HG03432 (cell line): Measurements from ENCODE around the gene SRP14.
"Not testable (repeated sequence)": the region's sequence is repeated elsewhere in the genome, so short reads cannot be mapped to it uniquely, and the experiment has no call there.

Experiments
- ATAC-seq: cut with Tn5 transposase; IDR thresholded peaks from one replicate; pipeline ENCODE4 v1.9.1; 2021; ENCODE audit warnings: mild to moderate bottlenecking, moderate library complexity; ENCODE audit not compliant: unreplicated experiment

SRP14 gene

GRCh38 chr15:40052604-40053003, 13.6 kb upstream of the SRP14 start:
- ATAC-seq = no peak

- ATAC-seq = no peak
Observed at GRCh38 chr15:40051616-40052415, 12.8 kb upstream of the SRP14 start.

GRCh38 chr15:40050788-40051470, 11.9 kb upstream of the SRP14 start:
- ATAC-seq = no peak

- ATAC-seq = no peak
Observed at GRCh38 chr15:40048926-40049475, 10.0 kb upstream of the SRP14 start.

DNA sequence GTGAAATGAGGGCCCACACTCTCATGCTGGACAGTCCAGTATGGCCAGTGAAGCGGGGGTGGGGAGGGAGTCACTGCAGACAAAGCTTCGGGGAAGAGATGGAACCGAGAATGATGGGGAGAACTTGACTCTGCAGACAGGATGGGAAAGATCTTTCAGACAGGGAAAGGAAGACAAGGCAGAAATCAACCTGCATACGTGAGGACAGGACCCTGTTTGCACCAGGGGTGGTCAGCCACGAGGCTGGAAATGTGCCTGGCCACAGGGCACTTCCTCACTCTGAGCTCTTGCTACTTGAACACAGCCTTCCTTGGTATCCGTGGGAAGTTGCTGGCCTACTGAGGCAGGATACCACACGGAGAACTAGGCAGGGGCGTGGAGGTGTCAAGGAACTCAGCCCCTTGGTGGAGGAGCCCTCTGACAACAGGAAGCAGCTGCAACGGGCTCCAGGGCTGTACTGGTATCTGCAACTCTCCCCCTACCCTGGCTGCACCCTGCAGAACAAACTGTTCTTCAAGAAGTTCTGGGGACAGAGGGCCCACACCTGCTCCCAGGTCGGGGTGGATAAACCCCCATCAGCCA, 9.3 kb upstream of the SRP14 start:
- no peak for ATAC-seq

DNA sequence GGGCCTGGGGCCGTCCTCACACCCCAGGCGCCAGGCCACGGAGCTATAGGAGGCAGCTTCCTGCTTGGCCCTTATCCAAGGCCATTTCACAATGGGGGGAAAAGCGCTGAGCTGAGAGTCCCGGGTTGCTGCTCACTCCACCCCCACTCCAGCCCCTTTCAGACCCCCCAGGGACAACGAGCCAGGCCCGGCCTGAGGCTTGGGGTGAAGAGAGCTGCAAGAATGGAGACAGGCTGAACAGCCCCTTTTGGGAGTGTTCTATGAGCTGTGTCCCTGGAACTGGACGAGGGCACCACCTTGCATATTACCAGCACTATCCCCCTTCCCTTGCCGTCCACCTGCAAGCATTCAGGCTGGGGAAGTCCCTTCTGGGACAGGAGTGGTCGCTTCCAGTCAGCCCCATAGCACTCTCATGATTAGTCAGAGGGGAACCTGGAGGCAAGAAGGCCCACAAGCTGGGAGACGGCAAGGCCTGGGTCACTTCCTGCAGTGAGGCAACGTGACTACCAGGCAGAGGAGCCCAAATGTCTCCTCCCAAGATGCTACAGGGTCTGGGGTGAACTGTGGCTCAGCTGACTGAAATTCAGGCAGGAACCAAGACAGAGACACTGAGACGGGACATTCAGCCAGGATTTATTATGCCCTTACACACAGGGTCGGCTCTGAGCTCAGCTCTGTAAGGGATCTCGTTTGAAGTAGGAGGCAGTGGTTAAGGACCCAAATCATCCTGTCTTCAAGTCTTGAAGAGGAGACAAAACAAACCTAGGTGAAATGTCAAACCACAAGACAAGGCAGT, 8.6 kb upstream of the SRP14 start:
- peak; percentile 61 for ATAC-seq

DNA sequence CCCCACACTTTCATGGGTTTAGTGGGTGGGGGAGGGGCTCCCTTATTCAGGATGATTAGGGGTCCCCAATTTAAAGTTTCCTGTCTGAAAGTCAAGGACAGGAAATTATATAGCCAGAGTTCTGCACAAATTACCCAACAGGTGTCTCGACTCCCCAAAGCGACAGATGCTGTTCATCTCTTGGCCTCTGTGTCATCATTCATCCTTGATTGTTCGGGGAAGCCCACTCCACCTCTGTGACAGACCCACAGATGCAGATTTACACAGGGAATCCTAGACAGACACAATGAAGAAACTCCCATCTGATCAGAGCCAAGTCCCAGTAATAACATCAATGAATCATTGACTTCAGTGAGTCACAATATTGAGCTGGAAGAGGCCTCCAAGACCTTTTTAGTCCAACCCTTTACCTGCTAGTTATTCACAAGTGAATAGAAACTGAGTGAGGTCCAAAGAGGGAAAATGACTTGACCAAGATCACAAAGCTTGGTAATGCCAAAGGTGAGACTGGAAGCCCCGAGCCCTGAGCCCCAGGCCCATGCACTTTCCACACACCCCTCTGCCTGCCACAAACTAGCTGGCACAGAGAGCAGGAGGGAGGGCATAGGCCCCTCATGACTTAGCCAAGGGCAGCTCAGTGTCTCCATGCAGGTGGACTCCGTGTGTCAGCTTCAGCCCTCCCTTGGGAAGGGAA, 7.9 kb upstream of the SRP14 start:
- no peak for ATAC-seq

DNA sequence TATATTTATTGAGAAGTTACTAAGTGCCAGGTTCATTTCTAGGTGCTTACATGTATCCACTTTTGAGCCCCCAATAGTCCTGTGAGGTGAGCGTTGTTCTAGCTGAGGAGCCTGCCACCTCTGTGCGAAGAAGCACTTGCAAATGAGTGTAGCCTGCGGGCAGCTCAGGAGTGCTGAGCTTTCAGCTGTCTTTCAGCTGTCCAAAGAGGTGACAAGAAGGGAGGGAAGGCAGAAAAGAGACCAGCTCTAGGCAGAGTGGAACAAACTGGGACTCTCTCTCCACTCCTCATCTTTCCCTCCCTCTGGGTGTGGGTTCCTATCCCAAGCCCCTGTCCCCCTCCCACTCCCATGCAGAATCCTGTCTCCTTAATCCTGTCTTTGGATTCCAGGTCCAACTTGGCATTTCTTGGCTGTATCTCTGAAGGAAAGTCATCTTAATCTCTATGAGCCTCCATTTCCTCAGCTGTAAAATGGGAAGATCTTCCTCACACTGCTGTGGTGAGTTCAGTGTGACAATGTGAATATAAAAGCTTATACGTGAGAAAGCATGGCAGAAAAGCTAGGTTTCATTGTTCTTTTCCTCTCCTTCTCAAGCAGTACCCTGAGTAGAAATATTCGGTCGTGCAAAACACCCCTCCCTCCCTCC, 6.7 kb upstream of the SRP14 start:
- no peak for ATAC-seq

DNA sequence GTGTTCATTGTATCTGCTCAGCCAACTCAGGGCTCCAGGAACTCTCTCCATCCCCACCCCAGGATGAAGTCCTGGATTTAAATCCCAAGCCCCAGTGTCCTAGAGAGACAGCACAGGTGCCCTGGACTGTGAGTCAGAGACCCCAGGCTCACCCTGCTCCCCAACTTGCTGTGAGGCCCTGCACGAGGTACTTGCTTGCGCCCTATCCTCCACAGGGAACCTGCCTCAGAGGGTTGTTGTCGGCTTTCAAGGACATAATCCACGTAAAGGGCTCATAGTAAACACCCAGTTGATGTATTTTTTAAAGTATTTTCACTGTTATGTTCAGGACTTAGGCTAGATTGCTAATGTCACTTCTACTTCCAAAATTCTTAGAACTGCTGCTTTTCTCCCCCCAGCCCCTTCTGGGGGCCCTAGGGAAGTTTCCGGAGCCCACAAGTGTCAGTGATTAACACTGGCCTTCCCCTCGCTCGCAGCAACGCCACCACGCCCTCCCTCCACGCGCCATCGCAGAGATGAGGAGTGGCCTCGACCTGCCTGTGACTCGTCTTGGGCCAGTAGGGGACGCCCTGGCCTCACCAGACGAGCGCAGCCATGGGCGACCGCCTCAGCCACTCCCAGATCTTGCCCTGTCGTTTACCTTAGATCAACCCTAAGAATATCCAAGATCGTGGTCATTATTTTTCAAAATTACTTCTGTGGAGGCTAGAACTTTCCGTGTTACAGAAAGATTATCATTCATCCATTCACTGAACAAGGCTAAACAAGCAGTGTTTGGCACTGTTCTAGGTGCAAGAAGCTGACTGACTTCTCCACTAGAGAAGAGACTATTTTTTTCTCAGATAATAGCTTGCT, 6.0 kb upstream of the SRP14 start:
- peak; percentile 86 for ATAC-seq

DNA sequence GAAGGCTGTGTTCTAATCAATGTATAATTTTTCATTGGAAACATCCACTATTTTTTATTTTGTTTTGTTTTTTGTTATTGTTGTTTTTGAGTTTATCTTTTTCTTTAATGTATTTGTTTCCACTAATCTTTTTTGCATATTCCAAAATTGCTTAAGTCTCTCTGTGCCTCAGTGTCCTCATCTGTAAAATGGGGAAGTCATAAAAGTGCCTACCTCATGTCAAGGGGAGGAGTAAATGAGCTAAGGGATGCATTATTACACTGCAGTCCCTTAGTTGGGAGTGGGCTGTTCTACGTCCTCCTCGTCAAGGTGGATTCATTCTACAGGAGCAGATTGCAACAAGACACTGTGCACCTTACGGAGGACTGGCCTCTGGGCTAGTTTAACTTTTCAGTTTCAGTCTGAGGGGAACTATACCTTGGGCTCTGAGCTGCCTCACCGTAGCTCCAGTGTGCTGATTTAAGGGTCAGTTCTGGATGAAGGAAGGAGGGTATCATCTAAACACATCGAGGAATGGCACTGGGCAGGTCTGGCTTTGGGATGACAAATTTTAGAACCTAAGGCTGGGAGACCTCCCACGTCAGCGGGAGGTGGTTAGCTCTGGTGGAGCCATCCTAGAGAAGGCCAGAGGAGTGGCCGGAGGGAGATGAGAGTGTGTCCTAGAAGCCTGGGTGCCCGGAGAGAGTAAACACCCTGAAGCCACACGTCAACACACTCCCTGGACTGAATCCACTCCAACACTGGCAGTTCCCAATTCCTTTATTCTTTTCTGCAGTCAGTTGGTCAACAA, 5.1 kb upstream of the SRP14 start:
- no peak for ATAC-seq

- ATAC-seq = no peak
Observed at GRCh38 chr15:40042791-40043320, 3.9 kb upstream of the SRP14 start.

- no peak for ATAC-seq
Observed at GRCh38 chr15:40040770-40041169, 1.8 kb upstream of the SRP14 start.

DNA sequence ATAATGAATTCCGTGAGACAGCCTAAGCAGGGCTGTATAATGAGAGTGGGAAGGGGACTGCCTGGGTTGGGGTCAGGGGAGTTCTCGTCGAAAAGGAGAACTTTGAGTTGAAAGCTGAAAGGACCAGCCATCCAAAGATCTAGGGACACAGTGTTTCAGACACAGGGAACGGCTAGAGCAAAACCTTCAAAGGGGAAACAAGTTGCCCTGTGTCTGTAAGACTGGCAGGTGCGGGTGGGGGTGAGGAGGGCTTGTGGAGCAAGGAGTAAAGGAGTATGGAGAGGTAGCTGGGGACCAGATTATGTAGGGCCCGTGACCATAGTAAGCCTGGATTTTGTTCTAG, 1.3 kb upstream of the SRP14 start:
- ATAC-seq = no peak

DNA sequence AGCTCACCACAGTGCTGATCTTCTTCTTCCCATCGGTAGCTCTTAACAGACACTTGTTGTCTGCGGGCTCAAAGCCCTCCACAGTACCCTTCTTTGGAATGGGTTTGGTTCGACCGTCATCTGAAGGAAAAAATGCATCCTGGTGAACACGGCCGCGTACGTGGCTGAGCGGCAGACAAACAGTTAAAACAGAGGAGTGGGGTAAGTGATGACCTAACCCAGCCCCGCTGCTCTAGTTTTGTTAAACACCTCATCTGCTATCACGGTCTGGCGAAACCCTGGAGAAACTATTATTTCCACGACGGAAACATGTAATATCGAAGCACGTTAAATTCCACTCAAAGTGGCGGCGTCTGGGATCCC, 725 bp downstream of the SRP14 start:
- no peak for ATAC-seq

DNA sequence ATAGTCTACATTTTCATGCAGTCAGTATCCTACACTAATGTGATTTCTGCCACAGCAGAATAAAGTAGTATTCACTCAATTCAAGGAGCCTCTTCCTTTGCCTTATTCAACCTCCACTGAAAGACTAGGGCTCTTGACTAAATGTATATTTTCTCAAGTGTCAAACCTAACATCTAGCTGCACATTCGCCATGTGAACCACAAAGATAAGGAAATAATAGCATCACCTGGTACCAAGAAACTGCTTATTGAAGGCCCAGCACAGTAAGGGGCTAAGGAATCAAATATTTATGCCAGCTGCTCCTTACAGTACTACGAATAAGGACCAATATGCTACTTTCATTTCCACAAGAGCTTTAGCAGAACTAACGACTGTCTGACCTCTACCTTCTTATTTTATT, 1.3 kb downstream of the SRP14 start:
- ATAC-seq = no peak

DNA sequence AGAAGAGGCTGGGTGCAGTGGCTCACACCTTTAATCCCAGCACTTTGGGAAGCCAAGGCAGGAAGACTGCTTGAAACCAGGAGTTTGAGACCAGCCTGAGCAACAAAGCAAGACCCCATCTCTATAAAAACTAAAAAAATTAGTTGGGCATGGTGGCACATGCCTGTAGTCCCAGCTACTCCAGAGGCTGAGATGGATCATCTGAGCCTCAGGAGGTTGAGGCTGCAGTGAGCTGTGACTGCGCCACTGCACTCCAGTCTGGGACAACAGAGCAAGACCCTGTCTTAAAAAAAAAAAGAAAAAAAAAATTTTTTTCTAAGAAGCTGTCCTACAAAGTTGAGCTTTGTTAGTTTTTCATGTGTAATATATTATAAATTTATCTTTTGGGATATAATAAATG, 3.8 kb downstream of the SRP14 start:
- not testable (repeated sequence) for ATAC-seq

DNA sequence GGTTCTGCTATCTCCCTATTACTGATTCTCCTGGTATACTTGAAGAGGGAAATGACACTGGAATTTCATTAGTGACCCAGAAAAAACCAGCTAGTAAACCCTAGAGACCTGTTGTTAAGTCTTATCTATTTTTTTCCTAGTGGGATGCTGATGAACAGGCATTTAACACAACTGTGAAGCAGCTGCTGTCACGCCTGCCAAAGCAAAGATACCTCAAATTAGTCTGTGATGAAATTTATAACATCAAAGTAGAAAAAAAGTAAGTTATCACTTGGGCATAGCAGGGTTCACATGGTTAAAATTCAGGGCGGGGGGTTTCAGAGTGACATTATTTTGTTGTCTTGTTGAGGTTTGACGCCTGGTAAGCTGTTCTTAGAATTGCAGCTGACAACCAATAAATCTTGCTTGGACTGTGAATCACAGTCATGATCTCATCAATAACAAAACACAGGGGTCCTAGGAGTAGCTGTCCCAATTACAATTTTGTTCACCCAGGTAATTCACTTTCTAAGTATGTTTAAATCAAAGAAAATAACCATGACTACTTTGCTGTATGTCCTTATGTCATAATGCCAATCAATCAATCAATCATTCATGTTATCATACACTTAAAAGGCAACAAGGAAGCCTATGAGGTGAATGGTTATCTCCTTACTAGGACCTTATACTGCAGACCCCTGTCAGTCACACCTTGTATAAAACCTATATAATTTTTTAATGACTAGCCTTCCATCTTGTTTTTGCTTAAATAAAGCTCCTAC, 4.6 kb downstream of the SRP14 start:
- no peak for ATAC-seq
